ENCODE data around the gene HOXA10.
A peak's percentile ranks its signal among the peaks of the same experiment; 100 is the strongest.

Gene HOXA10

GRCh38 chr7:27184337-27185012 is 10.4 kb upstream of the HOXA10 start:
- peak overlapping the region; percentile 79 for H3K4me3 ChIP-seq (ENCODE audit: low read length)
- no peak for TF ChIP-seq CTCF (conservative IDR thresholded peaks at IDR 0.05; ENCODE audit: low read length)
- DNase-seq (ENCODE audit: low read depth), result no peak

DNA sequence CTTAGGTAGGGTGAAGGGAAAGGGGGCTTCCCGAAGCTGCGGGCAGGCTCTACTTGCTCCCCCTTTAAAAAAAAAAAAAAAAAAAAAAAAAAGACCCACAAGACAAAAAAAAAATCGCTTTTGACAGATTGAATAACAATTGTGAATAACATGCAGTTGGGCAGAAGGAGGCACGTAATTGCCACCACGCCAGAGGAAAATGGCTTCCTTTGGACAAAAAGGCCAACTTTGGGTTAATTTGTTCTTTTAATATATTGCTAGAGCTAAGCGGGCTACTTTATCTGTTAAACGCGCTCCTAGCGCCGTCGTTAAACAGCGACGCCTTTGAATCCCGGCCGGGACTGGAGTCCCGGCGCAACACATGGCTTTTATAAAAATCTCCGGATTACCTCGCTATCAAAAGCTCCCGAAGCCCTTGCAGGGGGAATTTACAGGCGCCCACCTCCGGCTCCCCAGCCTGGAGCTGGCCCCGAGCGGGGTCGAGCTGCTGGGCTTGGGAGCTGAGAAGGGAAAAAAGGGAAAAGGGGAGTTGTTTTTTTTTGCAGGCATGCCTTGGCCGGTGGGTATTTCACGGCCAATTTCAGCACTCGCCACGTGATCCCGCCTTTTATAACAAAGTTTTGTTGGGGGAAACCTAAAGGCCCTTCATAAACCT is 9.7 kb upstream of the HOXA10 start:
- DNase-seq (ENCODE audit: low read depth), result no peak
- H3K4me3 ChIP-seq (ENCODE audit: low read length), result peak overlapping the region; percentile 79
- no peak for TF ChIP-seq CTCF (conservative IDR thresholded peaks at IDR 0.05; ENCODE audit: low read length)

DNA sequence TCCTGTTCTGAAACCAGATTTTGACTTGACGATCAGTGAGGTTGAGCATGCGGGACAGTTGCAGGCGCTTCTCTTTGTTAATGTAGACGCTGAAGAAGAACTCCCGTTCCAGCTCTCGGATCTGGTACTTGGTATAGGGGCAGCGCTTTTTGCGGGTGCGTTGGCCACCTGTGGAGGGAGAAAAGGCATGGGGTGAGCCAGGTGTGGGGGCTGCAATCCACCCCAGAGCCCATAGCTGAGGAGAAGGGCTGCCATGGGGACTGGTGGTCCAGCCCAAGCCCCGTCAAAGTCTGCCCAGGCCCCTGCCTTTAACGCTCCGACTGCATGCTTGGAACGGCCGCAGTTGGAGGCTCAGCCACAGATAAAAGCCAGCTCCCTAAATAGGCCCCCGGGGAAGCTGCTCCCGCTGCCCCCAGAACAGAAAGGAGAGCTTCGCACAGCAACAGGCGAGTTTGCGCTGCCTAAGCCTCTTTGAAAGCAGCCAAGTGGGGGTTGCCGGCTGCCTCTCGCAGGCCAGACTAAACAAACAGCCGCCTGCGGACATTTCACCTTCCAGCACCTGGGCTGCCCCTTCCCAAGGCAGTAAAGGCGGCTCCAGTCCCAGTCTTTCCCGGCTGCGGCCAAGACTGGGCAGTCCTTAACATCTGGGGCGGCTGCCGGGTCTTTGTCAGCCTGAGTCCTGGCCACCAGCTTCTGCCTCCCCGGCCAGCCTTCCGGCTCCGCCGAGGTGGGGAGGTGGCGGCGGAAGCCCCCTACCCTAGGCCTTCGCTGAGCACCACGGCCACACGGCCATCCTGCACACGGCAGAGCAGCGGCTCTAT is 9.0 kb upstream of the HOXA10 start:
- peak overlapping the region; percentile 79 for H3K4me3 ChIP-seq (ENCODE audit: low read length)

DNA sequence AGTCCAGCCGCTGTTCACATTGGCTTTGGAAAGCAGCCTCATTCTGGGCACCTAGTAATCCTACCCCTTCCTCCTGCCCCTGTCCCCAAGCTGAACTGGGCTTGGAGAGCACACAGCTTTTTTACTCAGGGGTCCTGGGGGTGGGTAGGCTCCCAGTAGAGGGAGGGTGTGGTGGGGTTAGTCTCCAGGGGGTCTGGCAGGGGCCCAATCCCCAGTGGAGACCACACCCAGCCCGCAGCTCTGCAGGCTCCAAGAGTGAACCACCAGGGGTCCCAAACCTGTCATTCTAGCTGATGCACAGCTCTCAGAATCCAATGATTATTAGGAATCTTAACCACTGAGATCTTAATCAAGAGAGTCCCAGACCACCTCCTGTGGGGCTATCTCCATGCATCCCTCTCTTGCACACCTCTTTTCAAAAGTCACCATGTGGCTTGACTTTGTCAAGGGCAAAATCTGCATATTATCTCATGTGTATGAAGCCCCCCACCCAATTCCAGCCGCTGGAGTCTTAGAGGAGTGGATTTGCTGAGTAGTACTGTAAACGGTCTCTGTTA is 8.2 kb upstream of the HOXA10 start:
- H3K4me3 ChIP-seq (ENCODE audit: low read length), result peak overlapping the region; percentile 79
- no peak for DNase-seq (ENCODE audit: low read depth)
- no peak for TF ChIP-seq CTCF (conservative IDR thresholded peaks at IDR 0.05; ENCODE audit: low read length)

More for the DNA sequence above, 9.0 kb upstream of the HOXA10 start:
- no peak for DNase-seq (ENCODE audit: low read depth)
- no peak for TF ChIP-seq CTCF (conservative IDR thresholded peaks at IDR 0.05; ENCODE audit: low read length)

DNA sequence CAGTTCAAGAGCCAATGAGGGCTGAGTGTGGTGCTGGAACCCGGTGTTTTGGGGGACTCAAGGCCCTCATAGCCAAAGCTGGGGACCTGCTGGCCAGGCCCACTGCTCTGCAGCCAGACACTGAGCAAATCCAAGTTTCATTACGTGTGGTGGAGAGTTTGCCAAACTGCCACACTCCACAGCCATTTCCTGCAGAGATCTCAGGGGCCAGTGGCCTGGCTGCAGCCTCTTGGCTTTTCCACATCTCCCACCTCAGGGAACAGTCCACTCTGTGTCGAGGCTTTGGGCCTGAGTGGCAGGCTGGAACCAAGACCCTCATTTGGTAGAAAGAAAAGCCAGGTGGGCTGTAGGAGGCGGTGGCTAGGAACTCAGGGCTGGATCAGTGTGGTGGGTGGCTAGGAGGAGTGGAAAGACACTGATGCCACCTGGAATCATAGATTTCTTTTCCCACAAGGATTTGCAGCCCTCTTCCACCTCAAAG is 7.7 kb upstream of the HOXA10 start:
- no peak for DNase-seq (ENCODE audit: low read depth)
- H3K4me3 ChIP-seq (ENCODE audit: low read length), result peak overlapping the region; percentile 79
- TF ChIP-seq CTCF (conservative IDR thresholded peaks at IDR 0.05; ENCODE audit: low read length), result no peak

GRCh38 chr7:27180431-27181420 is 6.6 kb upstream of the HOXA10 start:
- peak overlapping the region; percentile 87 for H3K4me3 ChIP-seq (ENCODE audit: low read length)
- DNase-seq (ENCODE audit: low read depth), result no peak
- TF ChIP-seq CTCF (conservative IDR thresholded peaks at IDR 0.05; ENCODE audit: low read length), result no peak
